ENCODE results near the gene NPHS1. TPM values are rescaled to one million over a fixed set of nuclear protein-coding genes. Genes with fewer than 3 reads are reported as not detected.

The NPHS1 gene
- total RNA-seq, 1 donor from 2014 or later, result 4.7 TPM

- H3K27ac Mint-ChIP-seq (ENCODE audit: unreplicated experiment), result no peak overlapping the region
- peaks cover 3% of the 10 kb centered on the region for H3K9me3 Mint-ChIP-seq (ENCODE audit: unreplicated experiment)
- H3K4me3 Mint-ChIP-seq (ENCODE audit: unreplicated experiment), result no peak overlapping the region
- peaks cover 5% of the 10 kb centered on the region for H3K27me3 Mint-ChIP-seq (ENCODE audit: unreplicated experiment)
- no peak for TF ChIP-seq CTCF (IDR thresholded peaks at IDR 0.05; ENCODE audit: partially characterized antibody, unreplicated experiment)
- H3K4me1 Mint-ChIP-seq (ENCODE audit: low read depth, unreplicated experiment), result peaks cover 4% of the 10 kb centered on the region
- DNase-seq, result no peak
- H3K36me3 Mint-ChIP-seq (ENCODE audit: unreplicated experiment), result no peaks in the 10 kb centered on the region
Observed at GRCh38 chr19:35816262-35816661, 36.0 kb downstream of the NPHS1 start.

- TF ChIP-seq CTCF (IDR thresholded peaks at IDR 0.05; ENCODE audit: partially characterized antibody, unreplicated experiment), result no peak
- Mint-ChIP-seq H3K27ac (ENCODE audit: unreplicated experiment) (no peak overlapping the region), H3K27me3 (ENCODE audit: unreplicated experiment) (peaks cover 2% of the 10 kb centered on the region), H3K4me1 (ENCODE audit: low read depth, unreplicated experiment) (no peaks in the 10 kb centered on the region), H3K36me3 (ENCODE audit: unreplicated experiment) (no peaks in the 10 kb centered on the region), H3K4me3 (ENCODE audit: unreplicated experiment) (no peak overlapping the region), H3K9me3 (ENCODE audit: unreplicated experiment) (no peaks in the 10 kb centered on the region)
- no peak for DNase-seq
Observed at GRCh38 chr19:35813043-35813890, 39.0 kb downstream of the NPHS1 start.

GRCh38 chr19:35812220-35813042 is 39.9 kb downstream of the NPHS1 start, which contains the start of gene PRODH2:
Gene PRODH2, minus strand, starts transcription at chr19:35812845. Its CDS starts 40 bp downstream, at chr19:35812805.
- H3K4me1 Mint-ChIP-seq (ENCODE audit: low read depth, unreplicated experiment), result no peaks in the 10 kb centered on the region
- H3K36me3 Mint-ChIP-seq (ENCODE audit: unreplicated experiment), result no peaks in the 10 kb centered on the region
- H3K27ac Mint-ChIP-seq (ENCODE audit: unreplicated experiment), result no peak within 1 kb of the TSS
- H3K27me3 Mint-ChIP-seq (ENCODE audit: unreplicated experiment), result peaks cover 2% of the 10 kb centered on the region
- H3K4me3 Mint-ChIP-seq (ENCODE audit: unreplicated experiment), result no peak within 1 kb of the TSS
- H3K9me3 Mint-ChIP-seq (ENCODE audit: unreplicated experiment), result no peaks in the 10 kb centered on the region
- no peak for DNase-seq
- TF ChIP-seq CTCF (IDR thresholded peaks at IDR 0.05; ENCODE audit: partially characterized antibody, unreplicated experiment), result no peak

- H3K4me3 Mint-ChIP-seq (ENCODE audit: unreplicated experiment), result no peak overlapping the region
- H3K27me3 Mint-ChIP-seq (ENCODE audit: unreplicated experiment), result peaks cover 2% of the 10 kb centered on the region
- no peaks in the 10 kb centered on the region for H3K9me3 Mint-ChIP-seq (ENCODE audit: unreplicated experiment)
- TF ChIP-seq CTCF (IDR thresholded peaks at IDR 0.05; ENCODE audit: partially characterized antibody, unreplicated experiment), result no peak
- H3K27ac Mint-ChIP-seq (ENCODE audit: unreplicated experiment), result no peak overlapping the region
- no peaks in the 10 kb centered on the region for H3K4me1 Mint-ChIP-seq (ENCODE audit: low read depth, unreplicated experiment)
- H3K36me3 Mint-ChIP-seq (ENCODE audit: unreplicated experiment), result no peaks in the 10 kb centered on the region
- no peak for DNase-seq
Observed at GRCh38 chr19:35811317-35812219, 40.7 kb downstream of the NPHS1 start.

Data from glutamatergic neuron (in vitro differentiated cells).